Measurements from ENCODE around the gene TMEM131.
"Not testable (repeated sequence)": the region's sequence is repeated elsewhere in the genome, so short reads cannot be mapped to it uniquely, and the experiment has no call there.

TMEM131 gene

GRCh38 chr2:97868986-97869721 is 126.6 kb downstream of the TMEM131 start:
- no peak for DNase-seq (ENCODE audit: low read depth in 2 of 2)

DNA sequence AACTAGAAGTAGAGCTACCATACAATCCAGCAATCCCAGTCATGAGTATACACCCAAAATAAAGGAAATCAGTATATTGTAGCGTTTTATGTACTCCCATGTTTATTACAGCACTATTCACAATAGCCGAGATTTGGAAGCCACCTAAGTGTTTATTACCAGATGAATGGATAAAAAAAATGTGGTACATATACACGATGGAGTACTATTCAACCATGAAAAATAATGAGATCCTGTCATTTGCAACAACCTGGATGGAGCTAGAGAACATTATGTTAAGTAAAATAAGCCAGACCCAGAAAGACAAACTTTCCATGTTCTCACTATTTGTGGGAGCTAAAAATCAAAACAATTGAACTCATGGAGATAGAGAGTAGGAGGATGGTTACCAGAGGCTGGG is 131.9 kb downstream of the TMEM131 start:
- no peak for DNase-seq (ENCODE audit: low read depth in 2 of 2)

- DNase-seq (ENCODE audit: low read depth in 2 of 2), result no peak
Measured at GRCh38 chr2:97861177-97861576, 134.6 kb downstream of the TMEM131 start.

- DNase-seq (ENCODE audit: low read depth in 2 of 2), result no peak
Measured at GRCh38 chr2:97858442-97858841, 137.3 kb downstream of the TMEM131 start.

DNA sequence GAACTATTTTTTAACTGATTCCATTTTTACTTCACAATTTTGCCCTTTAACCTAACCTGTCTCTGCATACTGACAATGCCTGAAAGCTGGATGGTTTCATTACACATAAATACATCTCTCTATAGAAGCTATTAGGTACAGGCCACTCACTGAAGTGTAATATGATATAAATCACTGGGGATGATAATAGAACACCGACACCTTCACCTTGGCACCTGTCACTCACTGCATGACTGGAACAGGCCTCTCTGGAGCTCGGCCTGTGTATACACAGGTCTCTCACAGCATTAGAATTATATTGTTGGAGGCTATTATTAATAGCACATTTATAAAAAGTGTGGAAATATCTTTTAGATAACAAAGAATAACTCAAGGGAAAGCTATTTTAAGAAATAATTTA is 138.2 kb downstream of the TMEM131 start:
- no peak for DNase-seq (ENCODE audit: low read depth in 2 of 2)

- not testable (repeated sequence) for DNase-seq (ENCODE audit: low read depth in 2 of 2)
Measured at GRCh38 chr2:97853057-97853456, 142.7 kb downstream of the TMEM131 start.

DNA sequence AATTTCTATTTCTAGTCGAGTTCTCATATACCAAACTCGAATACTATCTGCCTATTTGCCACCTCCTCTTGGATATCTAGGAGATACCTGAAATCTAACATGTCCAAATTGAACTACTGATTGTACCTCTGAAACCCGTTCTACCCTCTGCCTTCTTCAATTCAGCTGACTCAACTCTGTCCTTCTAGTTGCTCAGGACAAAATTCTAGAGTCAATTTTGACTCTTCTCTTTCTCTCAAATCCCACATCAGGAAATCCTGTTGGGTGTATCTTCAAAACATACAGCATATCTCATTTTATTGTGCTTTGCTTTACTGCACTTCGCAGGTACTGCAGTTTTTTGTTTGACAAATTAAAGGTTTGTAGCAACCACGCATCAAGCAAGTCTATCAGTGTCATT is 144.6 kb downstream of the TMEM131 start:
- DNase-seq (ENCODE audit: low read depth in 2 of 2), result no peak

GRCh38 chr2:97849881-97850528 is 145.7 kb downstream of the TMEM131 start:
- DNase-seq (ENCODE audit: low read depth in 2 of 2), result no peak

GRCh38 chr2:97848306-97848705 is 147.4 kb downstream of the TMEM131 start:
- no peak for DNase-seq (ENCODE audit: low read depth in 2 of 2)

DNA sequence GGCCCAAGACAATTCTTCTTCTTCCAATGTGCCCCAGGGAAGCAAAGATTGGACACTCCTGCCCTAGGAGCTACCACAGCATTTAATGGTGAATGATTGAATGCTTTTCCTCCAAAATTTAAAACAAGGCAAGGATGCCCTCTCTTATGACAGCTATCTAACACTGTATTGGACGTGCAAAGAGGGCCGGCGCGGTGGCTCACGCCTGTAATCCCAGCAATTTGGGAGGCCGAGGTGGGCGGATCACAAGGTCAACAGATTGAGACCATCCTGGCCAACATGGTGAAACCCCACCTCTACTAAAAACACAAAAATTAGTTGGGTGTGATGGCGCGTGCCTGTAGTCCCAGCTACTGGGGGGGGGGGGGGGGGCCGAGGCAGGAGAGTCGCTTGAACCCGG is 149.0 kb downstream of the TMEM131 start:
- DNase-seq (ENCODE audit: low read depth in 2 of 2), result not testable (repeated sequence)

DNA sequence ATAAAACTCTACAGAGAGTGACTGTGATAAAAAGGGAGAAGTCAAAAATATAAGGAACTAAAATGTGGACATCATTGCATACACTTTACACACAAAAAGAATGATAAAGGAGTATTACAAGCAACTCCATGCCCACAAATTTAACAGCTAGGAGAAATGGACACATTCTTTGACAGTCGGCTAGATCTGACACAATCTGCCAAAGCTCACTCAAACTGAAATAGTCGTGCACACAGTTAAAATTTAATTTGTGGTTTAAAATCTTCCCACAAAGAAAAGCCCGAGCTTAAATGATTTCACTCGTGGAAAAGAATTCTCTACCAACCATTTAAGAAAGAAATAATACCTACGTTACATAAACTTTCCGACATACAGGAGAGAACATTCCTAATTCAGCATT is 149.9 kb downstream of the TMEM131 start:
- DNase-seq (ENCODE audit: low read depth in 2 of 2), result no peak

DNA sequence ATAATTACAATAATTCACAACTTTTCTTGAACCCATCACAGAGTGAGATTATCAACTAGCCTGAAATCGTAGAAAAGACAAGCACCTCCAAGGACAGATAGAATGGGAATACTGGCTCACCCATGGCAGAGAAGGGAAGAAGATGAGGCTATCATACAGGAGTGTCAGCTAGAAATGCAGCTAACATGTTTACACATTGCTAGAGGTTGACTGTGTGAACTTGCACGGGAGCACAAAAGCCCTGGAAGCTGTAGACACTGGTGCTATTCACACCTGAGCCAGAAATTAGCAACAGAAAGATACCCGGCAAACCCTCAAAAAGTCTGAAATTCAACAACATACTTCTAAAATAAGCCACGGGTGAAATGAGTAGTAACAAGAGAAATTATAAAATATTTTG is 150.6 kb downstream of the TMEM131 start:
- no peak for DNase-seq (ENCODE audit: low read depth in 2 of 2)

DNA sequence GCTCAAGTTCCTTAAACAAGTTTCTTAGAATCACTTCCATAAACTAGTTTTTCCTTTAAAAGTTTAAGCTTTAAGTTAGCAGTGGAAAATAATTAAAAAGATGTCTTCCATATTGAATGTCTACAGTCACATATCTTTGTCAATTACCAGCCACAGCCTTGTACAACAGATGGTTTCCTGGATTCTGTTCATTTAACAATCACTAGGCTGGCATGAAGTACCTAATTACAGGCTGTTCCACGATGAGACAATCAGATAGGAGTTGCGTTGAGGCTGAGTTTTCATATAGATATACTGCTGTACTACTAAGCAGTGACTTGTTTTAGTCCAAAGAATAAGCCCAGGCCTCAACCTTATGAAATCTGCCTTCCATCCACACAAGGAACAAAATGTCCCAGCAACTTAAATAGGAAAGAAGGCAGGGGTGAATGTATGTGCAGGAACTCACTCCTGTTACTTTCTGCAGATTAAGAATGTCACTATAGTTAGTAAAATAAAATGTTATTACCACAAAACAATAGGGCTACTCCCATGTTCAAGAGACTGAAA is 151.4 kb downstream of the TMEM131 start:
- DNase-seq (ENCODE audit: low read depth in 2 of 2), result no peak

DNA sequence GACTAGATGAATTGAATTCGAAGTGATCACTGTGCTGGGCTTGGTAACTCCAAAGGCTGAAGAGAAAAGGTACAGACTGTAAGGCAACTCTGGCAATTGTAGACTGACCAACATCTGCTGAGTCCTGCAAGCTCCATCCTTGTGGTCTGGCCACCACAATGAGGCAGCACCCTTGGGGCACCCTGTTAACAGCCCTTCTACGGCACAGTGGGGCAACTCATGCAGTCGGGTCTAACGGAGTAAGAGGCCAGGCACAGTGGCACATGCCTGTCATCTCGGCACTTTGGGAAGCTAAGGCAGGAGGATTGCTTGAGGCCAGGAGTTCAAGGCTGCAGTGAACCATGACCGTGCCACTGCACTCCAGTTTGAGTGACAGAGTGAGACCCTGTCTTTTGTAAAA is 155.6 kb downstream of the TMEM131 start:
- no peak for DNase-seq (ENCODE audit: low read depth in 2 of 2)

DNA sequence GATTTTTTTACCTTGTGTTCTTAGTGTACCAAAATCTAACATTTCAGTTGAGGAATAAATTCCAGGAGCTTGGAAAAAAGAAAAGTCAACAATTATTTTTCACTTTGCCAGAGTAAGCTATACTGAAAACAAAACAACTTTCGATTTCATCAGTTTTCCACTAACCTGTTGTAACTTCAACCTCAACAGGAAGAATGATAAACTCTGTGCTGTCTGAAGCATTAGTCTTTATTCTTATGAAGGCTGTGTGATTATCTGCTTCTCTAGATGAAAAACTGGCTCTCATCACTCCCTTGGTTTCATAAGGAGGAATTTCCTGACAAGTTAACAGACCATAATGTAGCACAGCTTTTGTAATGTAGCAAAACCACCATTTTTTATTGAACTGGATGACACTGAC is 161.1 kb downstream of the TMEM131 start:
- no peak for DNase-seq (ENCODE audit: low read depth in 2 of 2)

DNA sequence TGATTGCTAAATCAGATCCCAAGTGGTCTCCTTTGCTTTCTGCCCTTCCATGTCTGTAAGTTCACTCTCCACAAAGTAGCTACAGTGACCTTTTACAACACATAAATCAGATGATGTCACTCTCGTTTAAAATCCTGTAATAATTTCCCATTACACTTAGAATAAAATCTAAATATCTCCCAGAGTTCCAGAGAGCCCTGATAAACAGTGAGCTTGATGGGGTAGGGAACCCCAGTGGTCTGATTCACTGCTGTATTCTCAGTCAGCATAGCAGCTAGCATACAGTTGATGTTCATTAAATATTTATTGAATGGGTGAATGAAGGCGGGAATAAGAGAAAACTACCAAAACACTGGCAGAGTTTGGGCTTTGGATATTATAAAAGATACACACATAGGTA is 164.6 kb downstream of the TMEM131 start:
- no peak for DNase-seq (ENCODE audit: low read depth in 2 of 2)

- not testable (repeated sequence) for DNase-seq (ENCODE audit: low read depth in 2 of 2)
Measured at GRCh38 chr2:97829255-97829654, 166.5 kb downstream of the TMEM131 start.

DNA sequence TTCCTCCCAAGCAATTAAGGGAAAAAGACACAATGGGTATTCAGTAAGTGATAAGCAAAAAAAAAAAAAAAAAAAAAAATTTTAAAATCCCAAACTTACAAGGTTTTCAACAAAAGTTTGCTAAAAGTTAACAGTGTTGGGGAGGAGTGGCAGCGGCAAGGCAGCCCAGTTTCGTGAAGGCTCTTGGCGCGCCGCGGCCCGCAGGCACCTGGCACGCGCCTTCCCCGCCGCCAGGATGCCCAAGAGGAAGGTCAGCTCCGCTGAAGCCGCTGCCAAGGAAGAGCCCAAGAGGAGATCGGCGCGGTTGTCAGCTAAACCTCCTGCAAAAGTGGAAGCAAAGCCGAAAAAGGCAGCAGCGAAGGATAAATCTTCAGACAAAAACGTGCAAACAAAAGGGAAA is 168.7 kb downstream of the TMEM131 start:
- not testable (repeated sequence) for DNase-seq (ENCODE audit: low read depth in 2 of 2)

GRCh38 chr2:97826266-97826847 is 169.4 kb downstream of the TMEM131 start:
- not testable (repeated sequence) for DNase-seq (ENCODE audit: low read depth in 2 of 2)

GRCh38 chr2:97824011-97824410 is 171.7 kb downstream of the TMEM131 start:
- DNase-seq (ENCODE audit: low read depth in 2 of 2), result not testable (repeated sequence)

GRCh38 chr2:97821862-97822261 is 173.9 kb downstream of the TMEM131 start:
- DNase-seq (ENCODE audit: low read depth in 2 of 2), result not testable (repeated sequence)

DNA sequence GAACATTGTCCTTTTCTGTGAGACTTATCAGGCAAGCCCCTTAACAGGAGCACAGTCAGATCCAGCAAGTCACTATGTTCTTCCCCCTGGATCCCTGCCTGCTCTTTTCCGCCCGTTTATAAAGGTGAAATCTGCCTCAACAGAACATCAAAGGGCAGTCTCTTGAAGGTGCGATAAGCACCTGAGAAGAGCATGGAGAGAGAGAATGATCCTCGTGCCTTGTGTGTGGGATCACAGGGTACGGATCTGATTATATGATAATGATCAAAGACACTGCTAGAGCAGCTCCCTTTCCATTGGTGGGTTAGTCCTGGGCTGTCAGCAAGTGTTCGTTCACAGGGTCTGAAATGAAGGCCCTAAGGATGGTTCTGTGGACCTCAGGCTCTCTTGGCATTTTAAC is 176.0 kb downstream of the TMEM131 start:
- DNase-seq (ENCODE audit: low read depth in 2 of 2), result no peak

- no peak for DNase-seq (ENCODE audit: low read depth in 2 of 2)
Measured at GRCh38 chr2:97816411-97816810, 179.3 kb downstream of the TMEM131 start.
